Stimulated activated naive CD8-positive, alpha-beta T cell treated with anti-CD3 and anti-CD28 coated beads, Interleukin-15, Interleukin-2, amounts not matched to agents 100 U/mL and 50 U/mL, for 24 hours (primary cell): ENCODE results near the gene PCDHB15.
"Not testable (repeated sequence)": the region's sequence is repeated elsewhere in the genome, so short reads cannot be mapped to it uniquely, and the experiment has no call there.

ENCODE experiments used
- ATAC-seq: fragments of 150-1000 bp; cut with Tn5 transposase; one replicate; pipeline ENCODE4 v1.10.0; 2021
- DNase-seq: peaks from one replicate; pipeline ENCODE4 v3.0.0; 2021

Gene PCDHB15

GRCh38 chr5:141247434-141247833, 2.2 kb downstream of the PCDHB15 start:
- not testable (repeated sequence) for DNase-seq, ATAC-seq

DNA sequence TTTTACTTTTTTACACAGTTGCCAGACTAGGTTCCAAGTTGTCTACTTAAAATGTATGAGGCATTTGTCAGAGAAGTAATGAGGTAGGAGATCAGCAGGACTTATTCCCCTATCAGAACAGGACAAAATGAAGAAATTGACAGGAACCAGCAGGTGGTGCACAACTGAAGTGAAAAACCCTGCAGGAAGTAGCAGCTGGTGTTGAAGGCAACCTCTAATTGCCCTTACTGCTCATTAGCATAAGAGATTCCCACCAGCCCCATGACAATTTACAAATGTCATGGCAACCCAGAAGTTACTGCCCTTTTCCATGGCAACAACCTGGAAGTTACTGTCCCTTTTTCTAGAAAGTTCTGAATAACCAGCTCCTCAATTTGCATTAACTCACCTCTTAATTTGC, 5.4 kb downstream of the PCDHB15 start:
- ATAC-seq (no peak), DNase-seq (no peak)

- ATAC-seq, result no peak
- DNase-seq, result no peak
These were observed 13.3 kb downstream of the PCDHB15 start for GRCh38 chr5:141258464-141258863.

DNA sequence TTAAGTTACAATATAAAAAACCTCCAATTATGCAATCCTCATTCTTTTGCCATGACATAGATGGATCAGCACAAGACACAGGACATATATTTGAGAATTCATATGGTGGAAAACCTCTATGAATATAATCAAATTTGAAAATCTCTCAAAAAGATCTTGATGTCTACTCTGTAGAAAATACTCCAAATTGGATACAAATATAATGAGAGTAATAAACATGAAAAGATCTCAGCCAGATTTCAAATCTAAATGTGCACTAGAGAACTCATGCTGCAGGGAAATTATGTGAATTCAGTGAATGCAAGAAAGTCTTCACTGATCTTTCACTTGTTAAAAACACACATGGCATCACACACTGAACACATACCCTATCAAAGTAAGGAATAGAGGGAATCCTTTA, 13.8 kb downstream of the PCDHB15 start:
- no peak for DNase-seq

DNA sequence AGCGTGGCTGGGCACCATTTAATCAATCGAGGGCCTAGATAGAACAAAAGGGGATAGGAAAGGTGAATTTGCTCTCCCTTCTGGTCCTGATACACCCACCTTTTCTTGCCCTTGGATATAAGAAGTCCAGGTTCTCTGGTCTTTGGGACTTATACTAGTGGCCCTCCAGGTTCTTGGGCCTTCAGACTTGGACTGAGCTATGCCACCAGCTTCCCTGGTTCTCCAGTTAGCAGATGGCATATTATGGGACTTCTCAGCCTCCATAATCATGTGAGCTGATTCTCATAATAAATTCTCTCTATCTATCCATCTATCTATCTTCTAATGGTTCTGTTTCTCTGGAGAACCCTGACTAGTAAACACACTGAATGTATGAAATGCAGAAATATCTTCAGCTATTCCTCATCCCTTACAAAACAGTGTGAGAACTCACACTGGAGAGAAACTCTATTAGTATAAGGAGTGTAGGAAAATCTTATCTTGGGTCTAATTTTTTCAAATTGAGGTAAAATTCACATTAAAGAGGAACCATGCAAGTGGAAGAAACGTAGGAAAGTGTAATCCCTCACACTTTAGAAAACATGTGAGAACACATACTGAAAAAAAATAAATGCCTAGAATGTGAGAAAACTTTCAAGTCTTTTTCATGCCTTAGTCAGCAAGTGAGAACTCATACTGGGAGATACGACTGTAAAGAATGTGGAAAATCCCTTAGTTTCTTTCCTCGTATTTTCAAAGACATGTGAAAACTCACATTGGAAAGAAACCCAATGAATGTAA, 15.5 kb downstream of the PCDHB15 start:
- ATAC-seq, result no peak
- DNase-seq, result no peak

More for the DNA sequence above, 13.8 kb downstream of the PCDHB15 start:
- ATAC-seq, result no peak

- ATAC-seq, result no peak
- no peak for DNase-seq
These were observed 16.0 kb downstream of the PCDHB15 start for GRCh38 chr5:141261238-141261546.

- ATAC-seq (no peak), DNase-seq (no peak)
These were observed 24.0 kb downstream of the PCDHB15 start for GRCh38 chr5:141269195-141269594.

DNA sequence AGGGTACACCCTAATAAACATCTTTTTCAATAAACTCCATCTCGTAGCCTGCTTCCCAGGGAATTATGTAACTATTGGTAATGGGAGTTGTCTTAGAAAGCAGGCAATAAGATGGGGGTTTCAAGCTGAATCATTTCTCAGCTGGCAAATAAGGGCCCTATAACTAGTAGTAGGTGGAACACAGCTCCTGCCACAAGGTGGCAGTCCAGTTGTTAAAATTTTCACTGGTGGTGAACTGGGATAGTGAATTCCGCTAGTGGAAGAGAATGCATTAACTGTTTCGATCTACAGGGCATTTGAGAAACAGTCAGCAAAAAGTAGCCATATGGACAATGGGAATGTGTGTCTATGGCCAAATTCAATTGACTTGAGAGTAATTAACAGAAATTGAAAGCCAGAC, 27.7 kb downstream of the PCDHB15 start:
- no peak for DNase-seq
- ATAC-seq, result no peak

DNA sequence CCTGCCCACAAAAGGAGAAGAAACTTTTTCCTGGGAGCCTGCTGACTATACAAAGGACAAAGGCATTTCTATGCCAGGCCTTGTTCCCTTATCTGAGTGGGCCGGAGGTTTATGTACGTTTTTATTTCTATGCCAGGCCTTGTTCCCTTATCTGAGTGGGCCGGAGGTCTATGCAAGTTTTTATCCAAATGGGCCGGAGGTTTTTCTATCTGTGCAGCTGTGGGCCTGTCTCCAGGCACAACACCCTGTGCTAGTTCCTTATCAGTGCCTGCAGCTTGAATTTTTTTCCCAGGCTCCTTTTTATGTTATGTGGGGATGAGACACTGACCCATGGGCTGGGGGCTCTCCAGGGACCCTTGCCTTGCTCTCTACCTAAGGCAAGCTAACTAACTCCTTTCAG, 53.2 kb downstream of the PCDHB15 start:
- DNase-seq (no peak), ATAC-seq (no peak)
